Right lobe of liver (tissue), 6 donors: ENCODE results near the gene C1orf115. TPM values are rescaled to one million over a fixed set of nuclear protein-coding genes. Genes with fewer than 3 reads are reported as not detected.
A peak's percentile ranks its signal among the peaks of the same experiment; 100 is the strongest.

Source experiments
- ATAC-seq, 4 donors: fragments of 200-7000 bp; cut with Tn5 transposase; one replicate each; pipeline ENCODE4 v1.9.1; 2020; ENCODE audit warnings: mild to moderate bottlenecking in 4 of 4, moderate library complexity in 4 of 4
- DNase-seq, 3 donors: peaks; one replicate each; pipeline ENCODE4 v3.0.0-alpha.2; 2020
- H3K27ac ChIP-seq, 3 donors: fragments of 200-600 bp; one replicate each; pipeline ENCODE4 v1.8.0; 2022
- H3K27me3 ChIP-seq, 2 donors: fragments of 200-600 bp; one replicate each; pipeline ENCODE4 v1.8.0; 2022
- H3K36me3 ChIP-seq, 4 donors: fragments of 200-600 bp; sonication (generic) in 1 of 4; one replicate each; pipeline versions ENCODE4 v1.5.1 to v1.8.0; 2017 to 2022; ENCODE audit warnings: control low read depth in 1 of 4
- H3K4me1 ChIP-seq, 4 donors: fragments of 200-600 bp; sonication (generic) in 1 of 4; one replicate each; pipeline versions ENCODE4 v1.5.1 to v1.8.0; 2017 to 2022; ENCODE audit warnings: control low read depth in 1 of 4
- H3K4me3 ChIP-seq, 3 donors: fragments of 200-600 bp; one replicate each; pipeline ENCODE4 v1.8.0; 2022
- H3K9me3 ChIP-seq, 4 donors: fragments of 200-600 bp; sonication (generic) in 1 of 4; one replicate each; pipeline versions ENCODE4 v1.5.1 to v1.8.0; 2017 to 2022; ENCODE audit warnings: control low read depth in 1 of 4
- POLR2A ChIP-seq: fragments of 450-650 bp; IDR thresholded peaks from one replicate; pipeline ENCODE4 v1.6.1; 2017; ENCODE audit warnings: antibody characterized with exemption, mild to moderate bottlenecking
- WGBS: methylation state at CpG from one replicate; pipeline ENCODE4 v1.1.6; 2018; ENCODE audit warnings: low coverage, low lambda C conversion rate; ENCODE audit not compliant: insufficient coverage; ENCODE audit errors: missing lambda C conversion rate; 5-methylcytosine and 5-hydroxymethylcytosine counted together
- intact Hi-C, 2 donors: fragments of 100-400 bp; cut with DNase I; formaldehyde crosslinking; loops; one replicate each; pipeline versions ENCODE4 v1.11.2 to v1.14.1; 2022
- total RNA-seq, 6 experiments: library from RNA; depleted of rRNA in 2 of 6; stranded (reverse); fragments of >200 nt in 2 of 6; fragmentation: NEBNext Ultra II Directional in 3 of 6; extraction: Animal tissue kit (Norgen Biotek cat#: 25700) in 3 of 6; gene quantifications; one replicate each; pipeline versions ENCODE4 v1.1.0 to v1.2.4, GENCODE V29; 2016 to 2023
- TF ChIP-seq, protein P1 (sequence below), 4 donors: fragments of 200-600 bp in 3 of 4; fragments of 450-650 bp in 1 of 4; IDR thresholded peaks; one replicate each; pipeline versions ENCODE4 v1.5.1 to v1.8.0; 2016 to 2022; ENCODE audit warnings: antibody characterized with exemption in 4 of 4, mild to moderate bottlenecking in 2 of 4
- donor health status: DM: no; HTN: yes; CAD: no.
- donor health status: DM: no; HTN: no; CAD: no.
- donor health status: DM: no; HTN: no; CAD: no.
- donor health status: DM: no; HTN: yes; CAD: no.
- donor health status: DM: no; HTN: yes; CAD: no.

The C1orf115 gene
- total RNA-seq, 6 experiments from 2014 or later = 45.2 to 65.9 (median 50.8) TPM

DNA sequence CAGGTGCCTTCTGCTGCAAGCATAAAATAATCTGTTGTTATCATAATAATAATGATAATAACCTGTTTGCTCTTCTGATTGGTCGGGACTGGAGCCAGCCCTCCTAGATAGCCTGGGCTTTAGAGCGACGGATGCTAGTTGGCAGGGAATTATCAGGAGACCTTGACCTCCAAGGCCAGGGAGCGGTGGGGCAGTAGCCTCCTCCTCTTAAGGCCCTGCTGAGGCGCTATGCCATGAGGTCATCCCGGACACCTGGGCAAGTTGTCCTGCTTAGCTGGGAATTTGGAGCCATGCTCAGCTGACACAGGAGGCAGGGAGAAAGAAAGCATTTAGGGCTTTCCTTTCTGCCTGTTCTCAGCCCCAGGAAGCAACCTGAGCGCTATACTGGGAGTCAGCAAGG, 15.6 kb downstream of the C1orf115 start:
- Histone ChIP-seq H3K36me3 (no peaks in the 10 kb centered on the region), H3K27ac (no peak overlapping the region), H3K9me3 (no peaks in the 10 kb centered on the region), H3K27me3 (no peaks in the 10 kb centered on the region), H3K4me3 (no peak overlapping the region), H3K4me1 (peaks cover 0 to 21% (median 11%) of the 10 kb centered on the region in 4 donors)
- WGBS = 28% methylated on average over 3 of the region's 7 CpGs
- intact Hi-C loops = no loop called here
- ATAC-seq = peak in 2 of 4 donors; percentile 9 to 14
- no peak for DNase-seq
- TF ChIP-seq, protein P1, sequence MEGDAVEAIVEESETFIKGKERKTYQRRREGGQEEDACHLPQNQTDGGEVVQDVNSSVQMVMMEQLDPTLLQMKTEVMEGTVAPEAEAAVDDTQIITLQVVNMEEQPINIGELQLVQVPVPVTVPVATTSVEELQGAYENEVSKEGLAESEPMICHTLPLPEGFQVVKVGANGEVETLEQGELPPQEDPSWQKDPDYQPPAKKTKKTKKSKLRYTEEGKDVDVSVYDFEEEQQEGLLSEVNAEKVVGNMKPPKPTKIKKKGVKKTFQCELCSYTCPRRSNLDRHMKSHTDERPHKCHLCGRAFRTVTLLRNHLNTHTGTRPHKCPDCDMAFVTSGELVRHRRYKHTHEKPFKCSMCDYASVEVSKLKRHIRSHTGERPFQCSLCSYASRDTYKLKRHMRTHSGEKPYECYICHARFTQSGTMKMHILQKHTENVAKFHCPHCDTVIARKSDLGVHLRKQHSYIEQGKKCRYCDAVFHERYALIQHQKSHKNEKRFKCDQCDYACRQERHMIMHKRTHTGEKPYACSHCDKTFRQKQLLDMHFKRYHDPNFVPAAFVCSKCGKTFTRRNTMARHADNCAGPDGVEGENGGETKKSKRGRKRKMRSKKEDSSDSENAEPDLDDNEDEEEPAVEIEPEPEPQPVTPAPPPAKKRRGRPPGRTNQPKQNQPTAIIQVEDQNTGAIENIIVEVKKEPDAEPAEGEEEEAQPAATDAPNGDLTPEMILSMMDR (IDR thresholded peaks at IDR 0.05) = no peak
- no peak for TF ChIP-seq POLR2A

DNA sequence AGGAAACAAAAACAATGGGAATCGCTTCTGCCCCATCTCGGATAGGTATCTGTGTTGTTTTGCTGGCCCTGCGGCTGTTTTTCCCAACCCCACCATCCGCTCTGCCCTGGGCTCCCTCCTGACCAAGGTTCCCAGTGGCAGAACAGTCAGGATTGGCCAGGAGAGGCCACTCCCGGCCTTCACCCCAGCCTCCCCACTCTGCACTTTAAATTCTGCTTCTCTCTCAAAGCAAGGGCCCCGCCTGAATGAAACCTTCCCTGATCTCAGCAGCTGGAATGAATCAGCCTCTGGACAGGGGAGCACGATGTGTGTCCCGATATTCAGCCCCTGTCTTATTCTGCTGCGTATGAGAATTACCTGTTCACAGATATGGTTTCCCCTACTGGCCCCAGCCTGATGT, 16.3 kb downstream of the C1orf115 start:
- Histone ChIP-seq H3K4me1 (peaks cover 0 to 28% (median 12%) of the 10 kb centered on the region in 4 donors), H3K9me3 (no peaks in the 10 kb centered on the region), H3K27me3 (no peaks in the 10 kb centered on the region), H3K27ac (no peak overlapping the region), H3K36me3 (no peaks in the 10 kb centered on the region), H3K4me3 (no peak overlapping the region)
- 83% methylated on average over 9 of the region's 9 CpGs for WGBS
- no peak for ATAC-seq
- no peak for DNase-seq
- intact Hi-C loops = no loop called here
- TF ChIP-seq, protein P1 (IDR thresholded peaks at IDR 0.05) = no peak

DNA sequence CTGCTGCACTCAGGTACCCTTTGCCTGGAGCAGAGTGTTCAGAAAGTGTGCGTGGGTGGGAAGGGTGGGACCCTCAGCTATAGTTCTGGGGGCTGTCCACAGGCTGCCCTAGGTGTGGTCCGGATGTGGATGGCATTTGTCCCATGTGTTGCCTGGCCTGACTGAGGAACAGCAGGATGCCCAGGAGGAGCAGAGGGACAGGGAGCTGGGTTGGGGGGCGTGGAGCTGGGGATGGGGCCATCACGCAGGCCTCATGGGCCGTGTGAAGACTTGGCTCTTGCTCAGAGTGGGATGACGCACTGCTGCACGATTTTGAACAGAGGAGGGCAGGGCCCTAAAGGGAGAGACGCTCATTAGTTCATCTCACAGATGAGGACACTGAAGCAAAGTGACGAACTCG, 17.0 kb downstream of the C1orf115 start:
- ATAC-seq (no peak), DNase-seq (no peak)
- Histone ChIP-seq H3K27ac (no peak overlapping the region), H3K4me1 (peaks cover 0 to 28% (median 12%) of the 10 kb centered on the region in 4 donors), H3K36me3 (no peaks in the 10 kb centered on the region), H3K9me3 (no peaks in the 10 kb centered on the region), H3K4me3 (no peak overlapping the region), H3K27me3 (no peaks in the 10 kb centered on the region)
- intact Hi-C loops = no loop called here
- TF ChIP-seq, protein P1 (IDR thresholded peaks at IDR 0.05) = no peak
- no peak for TF ChIP-seq POLR2A
- WGBS = 94% methylated on average over 2 of the region's 10 CpGs

DNA sequence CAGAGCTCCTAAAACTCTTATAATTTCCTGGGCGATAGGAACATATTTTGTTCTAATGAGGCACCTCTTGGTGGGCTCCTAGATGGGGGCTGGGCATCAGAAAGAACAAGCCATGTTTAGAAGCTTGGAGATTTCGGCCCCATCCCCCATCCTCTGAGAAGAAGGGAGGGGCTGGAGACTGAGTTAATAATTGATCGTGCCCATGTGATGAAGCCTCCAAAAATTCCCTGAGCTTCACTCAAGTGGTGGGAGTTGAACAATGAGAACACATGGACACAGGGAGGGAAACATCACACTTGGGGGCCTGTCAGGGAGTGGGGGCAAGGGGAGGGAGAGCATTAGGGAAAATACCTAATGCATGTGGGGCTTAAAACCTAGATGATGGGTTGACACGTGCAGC, 18.1 kb downstream of the C1orf115 start:
- WGBS = 94% methylated on average over 3 of the region's 4 CpGs
- H3K27ac ChIP-seq = no peak overlapping the region
- peaks cover 0 to 23% (median 10%) of the 10 kb centered on the region in 4 donors for H3K4me1 ChIP-seq
- H3K36me3 ChIP-seq = no peaks in the 10 kb centered on the region
- H3K9me3 ChIP-seq = no peaks in the 10 kb centered on the region
- H3K4me3 ChIP-seq = no peak overlapping the region
- TF ChIP-seq POLR2A = no peak
- TF ChIP-seq, protein P1 (IDR thresholded peaks at IDR 0.05) = no peak
- no peaks in the 10 kb centered on the region for H3K27me3 ChIP-seq
- ATAC-seq (no peak), DNase-seq (no peak)
- intact Hi-C loops = no loop called here
